GM23248 (cell line): Measurements from ENCODE around the gene RAMAC. TPM values are rescaled to one million over a fixed set of nuclear protein-coding genes. Genes with fewer than 3 reads are reported as not detected.

Experiments used
- DNase-seq: peaks from one replicate; pipeline ENCODE4 v3.0.0-alpha.2; 2015
- H2AFZ ChIP-seq: fragments of 200-600 bp; sonication (generic); 2 replicates; pipeline ENCODE4 v1.6.1; 2016; ENCODE audit warnings: antibody characterized with exemption
- H3F3A ChIP-seq: fragments of 200-600 bp; sonication (generic); 2 replicates; pipeline ENCODE4 v1.6.1; 2016; ENCODE audit warnings: mild to moderate bottlenecking, antibody characterized with exemption, mixed run types; ENCODE audit not compliant: insufficient read depth
- H3K27ac ChIP-seq: fragments of 200-600 bp; sonication (generic); 2 replicates; pipeline ENCODE4 v1.5.1; 2016; ENCODE audit warnings: mild to moderate bottlenecking
- H3K27me3 ChIP-seq: fragments of 200-600 bp; sonication (generic); replicated peaks from 2 replicates; pipeline ENCODE4 v1.6.1; 2016; ENCODE audit warnings: mild to moderate bottlenecking; ENCODE audit not compliant: insufficient read depth
- H3K36me3 ChIP-seq: fragments of 200-600 bp; sonication (generic); 2 replicates; pipeline ENCODE4 v1.6.1; 2016; ENCODE audit warnings: low read depth, mild to moderate bottlenecking
- H3K4me1 ChIP-seq: fragments of 200-600 bp; sonication (generic); 2 replicates; pipeline ENCODE4 v1.6.1; 2016; ENCODE audit warnings: mild to moderate bottlenecking; ENCODE audit not compliant: insufficient read depth
- H3K4me2 ChIP-seq: fragments of 200-600 bp; sonication (generic); one replicate; pipeline ENCODE4 v1.6.1; 2016; ENCODE audit warnings: mild to moderate bottlenecking; ENCODE audit not compliant: unreplicated experiment
- H3K4me3 ChIP-seq: fragments of 200-600 bp; sonication (generic); 2 replicates; pipeline ENCODE4 v1.5.1; 2016; ENCODE audit warnings: mild to moderate bottlenecking
- H3K79me2 ChIP-seq: fragments of 200-600 bp; sonication (generic); 2 replicates; pipeline ENCODE4 v1.6.1; 2016; ENCODE audit warnings: mild to moderate bottlenecking; ENCODE audit not compliant: insufficient read depth
- H3K9ac ChIP-seq: fragments of 200-600 bp; sonication (generic); 2 replicates; pipeline ENCODE4 v1.6.1; 2016; ENCODE audit warnings: mild to moderate bottlenecking
- H3K9me2 ChIP-seq: fragments of 200-600 bp; sonication (generic); 2 replicates; pipeline ENCODE4 v1.6.1; 2016; ENCODE audit warnings: mixed run types, mild to moderate bottlenecking, moderate library complexity; ENCODE audit not compliant: insufficient read depth
- H3K9me3 ChIP-seq: fragments of 200-600 bp; sonication (generic); one replicate; pipeline ENCODE4 v1.6.1; 2017; ENCODE audit warnings: low read depth
- H4K20me1 ChIP-seq: fragments of 200-600 bp; sonication (generic); 2 replicates; pipeline ENCODE4 v1.6.0; 2016; ENCODE audit not compliant: insufficient read depth
- EZH2 ChIP-seq: fragments of 200-600 bp; sonication (generic); IDR thresholded peaks from 2 replicates; pipeline ENCODE4 v1.6.1; 2018; ENCODE audit warnings: antibody characterized with exemption, mild to moderate bottlenecking; ENCODE audit not compliant: insufficient read depth, poor library complexity, severe bottlenecking
- EZH2phosphoT487 ChIP-seq: fragments of 200-600 bp; sonication (generic); IDR thresholded peaks from 2 replicates; pipeline ENCODE4 v1.6.1; 2018; ENCODE audit warnings: antibody characterized with exemption, moderate library complexity, mild to moderate bottlenecking, low read depth; ENCODE audit not compliant: insufficient read depth
- WGBS, 2 experiments: methylation state at CpG; one replicate each; pipeline ENCODE4 v1.1.6; 2015 to 2017; ENCODE audit warnings: low lambda C conversion rate in 2 of 2, low coverage in 1 of 2; ENCODE audit errors: missing lambda C conversion rate in 2 of 2; 5-methylcytosine and 5-hydroxymethylcytosine counted together
- in situ Hi-C: fragments of 300-500 bp; cut with MboI; formaldehyde crosslinking; loops from 2 replicates; pipeline ENCODE4 v1.15.0; 2020
- polyA plus RNA-seq: library from polyadenylated mRNA; unstranded; fragments of >200 nt; fragmentation: Nextera tagmentation; extraction: Ambion mirVana; gene quantifications from 2 replicates; pipeline ENCODE4 v1.2.1, GENCODE V29; 2016
- total RNA-seq: library from RNA; depleted of rRNA; stranded (reverse); fragments of >200 nt; shearing (Covaris generic); gene quantifications from 2 replicates; pipeline ENCODE4 v1.2.3, GENCODE V29; 2014

RAMAC gene
- total and polyA plus RNA-seq, 2 experiments from 2014 or later, result 23.9 to 40.2 TPM

GRCh38 chr15:83014205-83014653, 28.2 kb downstream of the RAMAC start:
- H3K27ac ChIP-seq, result no peak overlapping the region
- TF ChIP-seq EZH2, result no peak
- TF ChIP-seq EZH2phosphoT487, result no peak
- H3K79me2 ChIP-seq, result peaks cover 26% of the 10 kb centered on the region
- no peak overlapping the region for H3K9ac ChIP-seq
- WGBS, 2 experiments, result 49 to 55% methylated on average over 5 of the region's 5 CpGs
- no peak overlapping the region for H3K4me3 ChIP-seq
- peaks cover 21% of the 10 kb centered on the region for H3K4me1 ChIP-seq
- H3K4me2 ChIP-seq, result no peak overlapping the region
- peaks cover 15% of the 10 kb centered on the region for H3K36me3 ChIP-seq
- no peaks in the 10 kb centered on the region for H3K27me3 ChIP-seq
- peaks cover 20% of the 10 kb centered on the region for H3F3A ChIP-seq
- DNase-seq, result no peak
- in situ Hi-C loops, result loop anchor here (25.0 kb wide), 1 partner anchor 477 kb away; the partner anchor contains the start of gene RPS17
- H2AFZ ChIP-seq, result no peak overlapping the region
- no peaks in the 10 kb centered on the region for H4K20me1 ChIP-seq
- H3K9me2 ChIP-seq, result no peaks in the 10 kb centered on the region
- no peaks in the 10 kb centered on the region for H3K9me3 ChIP-seq

- Histone ChIP-seq H3K4me1 (peaks cover 13% of the 10 kb centered on the region), H3K36me3 (peaks cover 19% of the 10 kb centered on the region), H3K27me3 (no peaks in the 10 kb centered on the region), H3K79me2 (peaks cover 15% of the 10 kb centered on the region), H3K9me3 (no peaks in the 10 kb centered on the region), H3K9ac (no peak overlapping the region), H2AFZ (no peak overlapping the region), H3F3A (peaks cover 20% of the 10 kb centered on the region), H3K4me2 (no peak overlapping the region), H3K4me3 (no peak overlapping the region), H4K20me1 (no peaks in the 10 kb centered on the region), H3K9me2 (no peaks in the 10 kb centered on the region), H3K27ac (no peak overlapping the region)
- DNase-seq, result no peak
- in situ Hi-C loops, result loop anchor here (25.0 kb wide), 1 partner anchor 478 kb away; the partner anchor contains the start of gene RPS17
- TF ChIP-seq EZH2phosphoT487, result no peak
- no peak for TF ChIP-seq EZH2
- 78 to 82% methylated on average over 4 of the region's 4 CpGs for WGBS, 2 experiments
Observed at GRCh38 chr15:83015361-83015760, 29.4 kb downstream of the RAMAC start.

GRCh38 chr15:83016906-83017305, 30.9 kb downstream of the RAMAC start:
- 92 to 93% methylated on average over 5 of the region's 5 CpGs for WGBS, 2 experiments
- in situ Hi-C loops, result loop anchor here (25.0 kb wide), 1 partner anchor 480 kb away; the partner anchor contains the start of gene RPS17
- no peak overlapping the region for H3K4me2 ChIP-seq

GRCh38 chr15:83018436-83018835, 32.4 kb downstream of the RAMAC start:
- DNase-seq, result no peak
- Histone ChIP-seq H4K20me1 (no peaks in the 10 kb centered on the region), H3K27ac (no peak overlapping the region), H3K27me3 (no peaks in the 10 kb centered on the region), H3K36me3 (peaks cover 30% of the 10 kb centered on the region), H3K9me3 (no peaks in the 10 kb centered on the region), H3K4me2 (no peak overlapping the region), H2AFZ (no peak overlapping the region), H3K4me3 (no peak overlapping the region), H3K9ac (no peak overlapping the region), H3K4me1 (no peaks in the 10 kb centered on the region), H3F3A (peaks cover 22% of the 10 kb centered on the region; the same call in 1 of the 2 replicates), H3K9me2 (no peaks in the 10 kb centered on the region), H3K79me2 (peaks cover 30% of the 10 kb centered on the region)
- no peak for TF ChIP-seq EZH2
- no peak for TF ChIP-seq EZH2phosphoT487
- WGBS, 2 experiments, result 67 to 72% methylated on average over 2 of the region's 2 CpGs
- in situ Hi-C loops, result loop anchor here (25.0 kb wide), 1 partner anchor 481 kb away; the partner anchor contains the start of gene RPS17

More at GRCh38 chr15:83016906-83017305, 30.9 kb downstream of the RAMAC start:
- Histone ChIP-seq H3K27ac (no peak overlapping the region), H3K9me2 (no peaks in the 10 kb centered on the region), H3F3A (peaks cover 24% of the 10 kb centered on the region), H3K9me3 (no peaks in the 10 kb centered on the region), H3K36me3 (peaks cover 30% of the 10 kb centered on the region), H3K79me2 (peaks cover 22% of the 10 kb centered on the region), H3K4me1 (peaks cover 8% of the 10 kb centered on the region), H2AFZ (no peak overlapping the region), H3K27me3 (no peaks in the 10 kb centered on the region), H3K9ac (no peak overlapping the region), H4K20me1 (no peaks in the 10 kb centered on the region), H3K4me3 (no peak overlapping the region)
- no peak for DNase-seq
- TF ChIP-seq EZH2phosphoT487, result no peak
- TF ChIP-seq EZH2, result no peak
